ENCODE data around the gene FOXL3. TPM values are rescaled to one million over a fixed set of nuclear protein-coding genes. Genes with fewer than 3 reads are reported as not detected.

Gene FOXL3
- total and polyA plus RNA-seq, 7 donors = not detected

GRCh38 chr7:279821-280220, 10.1 kb upstream of the FOXL3 start:
- Histone ChIP-seq H3K9me3 (no peaks in the 10 kb centered on the region), H3K36me3 (ENCODE audit: insufficient read depth in 1 of 2, low read depth in 1 of 2) (no peaks in the 10 kb centered on the region), H3K4me3 (no peak overlapping the region), H3K27ac (no peak overlapping the region), H3K4me1 (no peaks in the 10 kb centered on the region), H3K27me3 (ENCODE audit: insufficient read depth in 3 of 3, low read length in 2 of 3) (peaks cover 0 to 27% (median 0%) of the 10 kb centered on the region in 3 donors)
- intact Hi-C loops (cut with DNase I) = no loop called here
- DNase-seq = peak in 1 of 2 donors; percentile 20
- 76 to 82% (median 81%) methylated on average over 10 of the region's 10 CpGs for WGBS, 3 donors
- ATAC-seq = no peak
- TF ChIP-seq CTCF (IDR thresholded peaks at IDR 0.05) = no peak

GRCh38 chr7:280461-280860, 9.5 kb upstream of the FOXL3 start:
- H3K27ac ChIP-seq = no peak overlapping the region
- 51 to 59% (median 54%) methylated on average over 11 of the region's 11 CpGs for WGBS, 3 donors
- peaks cover 0 to 33% (median 0%) of the 10 kb centered on the region in 3 donors for H3K27me3 ChIP-seq (ENCODE audit: insufficient read depth in 3 of 3, low read length in 2 of 3)
- intact Hi-C loops (cut with DNase I) = no loop called here
- H3K4me1 ChIP-seq = no peaks in the 10 kb centered on the region
- TF ChIP-seq CTCF (IDR thresholded peaks at IDR 0.05) = no peak
- no peaks in the 10 kb centered on the region for H3K36me3 ChIP-seq (ENCODE audit: insufficient read depth in 1 of 2, low read depth in 1 of 2)
- no peak for ATAC-seq
- DNase-seq = peak in 1 of 2 donors; percentile 32
- no peaks in the 10 kb centered on the region for H3K9me3 ChIP-seq
- H3K4me3 ChIP-seq = no peak overlapping the region

- H3K4me3 ChIP-seq = no peak overlapping the region
- H3K27me3 ChIP-seq (ENCODE audit: insufficient read depth in 3 of 3, low read length in 2 of 3) = peaks cover 0 to 44% (median 2%) of the 10 kb centered on the region in 3 donors
- no peak for TF ChIP-seq CTCF (IDR thresholded peaks at IDR 0.05)
- no peaks in the 10 kb centered on the region for H3K4me1 ChIP-seq
- no peaks in the 10 kb centered on the region for H3K36me3 ChIP-seq (ENCODE audit: insufficient read depth in 1 of 2, low read depth in 1 of 2)
- H3K27ac ChIP-seq = no peak overlapping the region
- intact Hi-C loops (cut with DNase I) = no loop called here
- no peak for ATAC-seq
- DNase-seq = no peak
- 91 to 92% (median 92%) methylated on average over 7 to 8 of the region's 8 CpGs for WGBS, 3 donors
- H3K9me3 ChIP-seq = no peaks in the 10 kb centered on the region
Measured at GRCh38 chr7:281637-282036, 8.3 kb upstream of the FOXL3 start.

- no peak for ATAC-seq
- intact Hi-C loops (cut with DNase I) = no loop called here
- TF ChIP-seq CTCF (IDR thresholded peaks at IDR 0.05) = no peak
- Histone ChIP-seq H3K4me3 (no peak overlapping the region), H3K36me3 (ENCODE audit: insufficient read depth in 1 of 2, low read depth in 1 of 2) (no peaks in the 10 kb centered on the region), H3K27ac (no peak overlapping the region), H3K9me3 (no peaks in the 10 kb centered on the region), H3K4me1 (no peaks in the 10 kb centered on the region), H3K27me3 (ENCODE audit: insufficient read depth in 3 of 3, low read length in 2 of 3) (peaks cover 0 to 47% (median 2%) of the 10 kb centered on the region in 3 donors)
- WGBS, 3 donors = 92 to 94% (median 93%) methylated on average over 17 to 25 of the region's 25 CpGs
- peak in 1 of 2 donors; percentile 29 for DNase-seq
Measured at GRCh38 chr7:282621-283020, 7.3 kb upstream of the FOXL3 start.

Measured in psoas muscle (tissue), 8 donors.